K562 (cell line): Measurements from ENCODE around the gene ZNF581. TPM values are rescaled to one million over a fixed set of nuclear protein-coding genes. Genes with fewer than 3 reads are reported as not detected.

Experiments used
- E2F8 ChIP-seq: fragments of 450-650 bp; IDR thresholded peaks from 2 replicates; pipeline ENCODE4 v1.7.1; 2018; ENCODE audit warnings: mild to moderate bottlenecking, low read depth; ENCODE audit not compliant: partially characterized antibody
- EP400 ChIP-seq: fragments of 450-650 bp; IDR thresholded peaks from 2 replicates; pipeline ENCODE4 v1.6.1; 2017; ENCODE audit warnings: antibody characterized with exemption, mild to moderate bottlenecking, moderate library complexity
- ETV5 ChIP-seq: sonication (generic); formaldehyde crosslinking; IDR thresholded peaks from 2 replicates; pipeline ENCODE4 v1.4.0; 2020; ENCODE audit warnings: low read depth, mild to moderate bottlenecking, missing genetic modification reagents
- GTF2F1 ChIP-seq: IDR thresholded peaks from 2 replicates; pipeline ENCODE4 v1.6.1; 2011; ENCODE audit warnings: low read depth, low read length, improper control_type of control experiment
- HCFC1 ChIP-seq: IDR thresholded peaks from 2 replicates; pipeline ENCODE4 v1.6.1; 2012; ENCODE audit warnings: low read depth, low read length, improper control_type of control experiment
- HDAC1 ChIP-seq, 2 experiments: fragments of 450-650 bp; IDR thresholded peaks; 2 replicates each; pipeline ENCODE4 v1.6.1; 2016 to 2017; ENCODE audit warnings: inconsistent platforms in 1 of 2, mild to moderate bottlenecking in 1 of 2, moderate library complexity in 1 of 2
- JUN ChIP-seq, 2 experiments: sonication (generic) in 1 of 2; formaldehyde crosslinking in 1 of 2; IDR thresholded peaks; 2 replicates each; pipeline versions ENCODE4 v1.6.1 to v1.8.0; 2012 to 2022; ENCODE audit warnings: borderline replicate concordance in 2 of 2, mild to moderate bottlenecking in 2 of 2, improper control_type of control experiment in 1 of 2, low read depth in 1 of 2, low read length in 1 of 2, missing genetic modification reagents in 1 of 2
- NR2C2 ChIP-seq, 2 experiments: fragments of 200-800 bp in 1 of 2; sonication (Bioruptor generic) in 1 of 2; sonication (generic) in 1 of 2; formaldehyde crosslinking in 1 of 2; IDR thresholded peaks; 2 replicates each; pipeline versions ENCODE4 v1.6.1 to v1.8.0; 2016 to 2022; ENCODE audit warnings: mild to moderate bottlenecking in 1 of 2, missing compliant biosample characterization in 1 of 2, missing genetic modification characterization in 1 of 2, missing genetic modification reagents in 1 of 2
- PHTF2 ChIP-seq: fragments of 250-450 bp; sonication (Bioruptor Pico); IDR thresholded peaks from 2 replicates; pipeline ENCODE4 v1.5.0; 2021; ENCODE audit warnings: mild to moderate bottlenecking
- SIN3B ChIP-seq: fragments of 450-650 bp; IDR thresholded peaks from 2 replicates; pipeline ENCODE4 v1.6.1; 2017; ENCODE audit warnings: low read depth, mild to moderate bottlenecking, moderate library complexity
- ZBTB9 ChIP-seq: fragments of 450-650 bp; formaldehyde crosslinking; IDR thresholded peaks from 2 replicates; pipeline ENCODE4 v1.4.0; 2020; ENCODE audit warnings: mild to moderate bottlenecking, moderate library complexity
- ZNF133 ChIP-seq: fragments of 250-450 bp; sonication (Bioruptor Pico); IDR thresholded peaks from 2 replicates; pipeline ENCODE4 v1.4.0; 2020; ENCODE audit warnings: mild to moderate bottlenecking
- ZNF639 ChIP-seq, 2 experiments: fragments of 200-800 bp in 1 of 2; sonication (Bioruptor generic) in 1 of 2; sonication (generic) in 1 of 2; formaldehyde crosslinking in 1 of 2; IDR thresholded peaks in 1 of 2; conservative IDR thresholded peaks in 1 of 2; 2 replicates each; pipeline versions ENCODE4 v1.5.0 to v1.6.1; 2016 to 2020; ENCODE audit warnings: missing compliant biosample characterization in 1 of 2, missing genetic modification characterization in 1 of 2, missing genetic modification reagents in 1 of 2
- polyA plus RNA-seq, 8 experiments: library from polyadenylated mRNA; depleted of rRNA in 4 of 8; stranded (reverse) in 5 of 8; unstranded in 3 of 8; fragments of >200 nt; fragmentation: Nextera tagmentation in 2 of 8; fragmentation: Illumina TruSeq in 1 of 8; extraction: Ambion mirVana in 2 of 8; extraction: Trizol in 1 of 8; gene quantifications; 2 replicates each; pipeline versions ENCODE4 v1.2.1 to v1.2.3, GENCODE V29; 2011 to 2014; ENCODE audit warnings: inconsistent platforms in 1 of 8, missing spikeins in 1 of 8
- total RNA-seq, 7 experiments: library from RNA; depleted of rRNA in 6 of 7; stranded (reverse); fragments of >200 nt in 6 of 7; fragmentation: Illumina TruSeq in 2 of 7; extraction: Trizol in 2 of 7; gene quantifications; 2 replicates each; pipeline versions ENCODE4 v1.2.1 to v1.2.3, GENCODE V29; 2011 to 2021; ENCODE audit warnings: low replicate concordance in 1 of 7

The ZNF581 gene
- total and polyA plus RNA-seq, 9 of the 15 experiments (the other 6 are each of a cell fraction or from before 2014, with no cell fraction given): 2.4 to 39.4 (median 15.4) TPM

- TF ChIP-seq ZNF639 (CRISPR knock-in tag; conservative IDR thresholded peaks at IDR 0.05 in 1 of 2, IDR thresholded peaks at IDR 0.05 in 1 of 2) (peak in 1 of 2 experiments; percentile 98; a peak in 2 of 4 replicates), SIN3B (peak; percentile 84), ETV5 (CRISPR knock-in tag) (peak; percentile 92), GTF2F1 (no peak), NR2C2 (CRISPR knock-in tag; IDR thresholded peaks at IDR 0.05) (peak; percentile 87), NR2C2 (tag; IDR thresholded peaks at IDR 0.05) (peak; percentile 97), PHTF2 (CRISPR knock-in tag) (no peak), HCFC1 (peak; percentile 81), JUN (IDR thresholded peaks at IDR 0.05; ENCODE audit: borderline replicate concordance, low read depth, low read length) (peak; percentile 13; the same call in 1 of the 2 replicates), JUN (CRISPR knock-in tag; IDR thresholded peaks at IDR 0.05; ENCODE audit: borderline replicate concordance) (peak; percentile 59; the same call in 1 of the 2 replicates), EP400 (peak; percentile 58; the same call in 1 of the 2 replicates), HDAC1 (IDR thresholded peaks at IDR 0.05) (peak in 1 of 2 experiments; percentile 51; a peak in 1 of 4 replicates), ZNF133 (CRISPR knock-in tag) (no peak), E2F8 (peak; percentile 95), ZBTB9 (CRISPR knock-in tag) (peak; percentile 21; the same call in 1 of the 2 replicates)
These were observed 31.6 kb downstream of the ZNF581 start, which contains the start of gene EPN1 (continued) for GRCh38 chr19:55674841-55675660.
